HG02884 (cell line): ENCODE results near the gene DCHS1.

Experiments
- ATAC-seq: cut with Tn5 transposase; IDR thresholded peaks from one replicate; pipeline ENCODE4 v1.9.1; 2021; ENCODE audit warnings: mild to moderate bottlenecking, moderate library complexity; ENCODE audit not compliant: unreplicated experiment

Gene DCHS1

DNA sequence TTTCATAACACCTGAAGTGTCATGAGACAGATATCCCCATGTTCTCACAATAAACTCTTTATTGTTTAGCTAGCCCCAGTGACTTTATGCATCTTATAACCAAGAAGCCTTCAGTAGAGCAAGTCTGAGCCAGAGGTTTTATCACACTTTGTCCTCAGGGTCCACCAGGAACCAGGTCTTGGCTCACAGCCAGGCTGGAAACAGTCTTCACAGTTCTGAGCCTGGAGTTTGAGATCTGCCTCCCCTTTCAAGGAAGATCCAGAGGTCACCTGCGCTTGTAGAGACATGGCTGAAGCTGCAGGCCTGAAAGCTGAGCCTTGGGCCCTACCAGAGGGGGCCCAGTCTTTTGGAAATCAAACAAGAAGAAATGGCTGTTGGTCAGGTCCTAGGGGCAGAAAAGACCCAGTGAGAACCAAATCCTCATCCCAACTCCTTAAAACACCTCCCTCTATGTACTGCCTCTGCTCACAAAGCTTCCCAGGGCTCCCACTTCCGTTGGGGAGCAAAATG, 55.7 kb downstream of the DCHS1 start:
- no peak for ATAC-seq

DNA sequence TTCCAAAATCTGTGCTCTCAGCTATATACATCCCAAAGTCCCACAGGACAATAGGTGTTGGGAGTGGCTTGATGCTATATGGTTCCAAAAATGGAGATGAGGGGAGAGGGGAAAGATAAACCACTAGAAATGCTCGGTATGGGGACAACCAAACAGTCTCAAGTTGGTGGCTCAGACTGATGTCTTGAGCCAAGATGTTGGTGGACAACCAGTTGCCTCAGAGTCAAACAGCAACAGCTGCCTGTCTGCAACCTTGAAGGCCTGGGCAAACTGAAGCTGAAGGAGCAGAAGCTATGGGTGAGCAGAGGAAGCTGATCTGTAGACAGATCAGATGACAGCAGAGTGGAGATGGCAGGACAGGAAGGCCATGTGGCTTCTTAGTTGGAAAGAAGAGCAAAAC, 56.2 kb downstream of the DCHS1 start:
- ATAC-seq, result no peak

DNA sequence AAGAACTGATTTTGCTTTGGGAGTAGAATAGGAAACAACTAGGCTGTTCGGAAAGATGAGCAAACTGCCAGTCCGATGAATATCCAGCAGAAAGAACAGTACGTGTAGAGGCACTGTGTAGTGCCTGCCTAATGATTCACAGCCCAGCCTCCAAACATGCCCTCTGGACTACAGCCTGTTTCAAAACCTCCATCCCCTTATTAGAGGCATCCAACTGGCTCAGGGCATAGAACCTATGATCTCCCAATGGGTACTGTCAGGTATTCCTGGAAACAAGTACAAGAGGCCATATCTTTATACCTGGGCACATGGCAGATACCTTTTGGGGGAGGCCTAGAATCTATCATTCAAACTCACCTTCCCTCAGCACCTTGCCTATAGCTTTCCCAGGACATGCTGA, 57.1 kb downstream of the DCHS1 start:
- no peak for ATAC-seq

DNA sequence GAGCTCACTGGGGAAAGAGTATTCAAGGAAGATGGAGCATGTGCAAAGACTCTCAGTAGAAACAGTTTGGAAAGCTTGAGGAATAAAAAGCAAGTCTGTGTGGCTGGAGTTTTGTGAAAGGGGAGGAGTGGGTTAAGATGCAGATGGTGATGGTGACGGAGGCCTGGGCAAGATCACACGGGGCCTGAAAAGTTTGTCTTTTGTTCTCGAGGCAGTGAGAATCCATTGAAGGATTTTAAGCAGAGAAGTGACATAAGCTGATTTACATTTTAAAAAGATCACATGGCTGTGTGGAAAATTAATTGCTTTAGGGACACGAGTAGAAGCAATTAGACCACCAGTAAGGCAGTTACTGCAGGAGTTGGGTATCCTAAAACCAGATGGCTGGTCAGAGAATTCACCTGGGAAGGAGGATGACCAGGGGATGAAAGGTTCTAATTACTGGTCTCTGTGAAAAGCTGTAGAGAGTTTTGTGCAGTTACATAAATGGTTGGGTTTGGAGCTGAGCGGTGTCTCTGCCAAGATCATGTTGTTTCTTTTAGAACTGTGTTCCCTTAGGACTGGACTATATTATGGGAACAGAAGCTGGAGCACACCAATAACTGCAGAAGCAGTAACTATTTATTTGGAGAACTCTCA, 59.3 kb downstream of the DCHS1 start:
- ATAC-seq, result no peak

DNA sequence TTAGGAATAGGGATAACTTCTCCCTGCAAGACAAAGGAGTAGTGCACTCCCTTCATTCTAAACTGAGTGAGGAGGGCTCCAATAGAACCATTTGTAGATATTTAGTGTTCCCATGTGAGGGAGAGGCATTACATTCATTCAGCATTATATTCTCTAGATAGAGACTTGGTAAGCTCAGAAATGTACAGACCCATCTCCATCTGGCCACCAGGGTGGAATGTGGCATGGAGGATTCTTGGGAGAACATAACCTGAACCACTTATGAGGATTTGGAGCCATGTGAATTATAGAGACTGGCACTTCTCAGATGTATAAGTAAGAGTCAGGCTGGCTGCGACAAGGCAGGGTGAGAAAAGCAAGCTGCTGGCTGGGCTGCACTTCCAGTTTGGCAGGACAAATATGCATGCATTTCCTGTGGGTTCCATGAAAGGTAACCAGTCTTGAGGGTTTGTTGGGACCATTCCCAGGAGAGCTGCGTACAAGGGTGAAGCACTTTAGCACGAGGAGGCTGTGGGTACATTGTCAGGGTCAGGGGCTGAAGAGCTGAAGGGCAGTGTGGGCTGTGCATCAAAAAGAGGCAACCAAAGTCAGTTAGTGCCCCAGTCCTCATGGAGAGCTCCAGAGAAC, 61.4 kb downstream of the DCHS1 start:
- ATAC-seq, result no peak

DNA sequence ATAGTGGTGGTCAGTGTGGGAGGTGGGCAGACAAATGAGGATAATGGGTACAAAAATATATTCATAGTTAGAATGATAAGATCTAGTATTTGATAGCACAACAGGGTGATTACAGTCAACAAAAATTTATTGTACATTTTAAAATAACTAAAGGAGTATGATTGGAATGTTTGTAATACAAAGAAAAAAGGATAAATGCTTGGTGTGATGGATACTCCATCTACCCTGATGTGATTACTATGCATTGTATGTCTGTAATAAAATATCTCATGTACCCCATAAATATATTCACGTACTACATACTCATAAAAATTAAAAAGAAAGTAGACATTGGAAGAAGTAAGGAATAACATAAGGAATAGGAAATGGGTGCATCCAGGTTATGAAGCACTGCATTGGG, 67.6 kb downstream of the DCHS1 start:
- no peak for ATAC-seq

DNA sequence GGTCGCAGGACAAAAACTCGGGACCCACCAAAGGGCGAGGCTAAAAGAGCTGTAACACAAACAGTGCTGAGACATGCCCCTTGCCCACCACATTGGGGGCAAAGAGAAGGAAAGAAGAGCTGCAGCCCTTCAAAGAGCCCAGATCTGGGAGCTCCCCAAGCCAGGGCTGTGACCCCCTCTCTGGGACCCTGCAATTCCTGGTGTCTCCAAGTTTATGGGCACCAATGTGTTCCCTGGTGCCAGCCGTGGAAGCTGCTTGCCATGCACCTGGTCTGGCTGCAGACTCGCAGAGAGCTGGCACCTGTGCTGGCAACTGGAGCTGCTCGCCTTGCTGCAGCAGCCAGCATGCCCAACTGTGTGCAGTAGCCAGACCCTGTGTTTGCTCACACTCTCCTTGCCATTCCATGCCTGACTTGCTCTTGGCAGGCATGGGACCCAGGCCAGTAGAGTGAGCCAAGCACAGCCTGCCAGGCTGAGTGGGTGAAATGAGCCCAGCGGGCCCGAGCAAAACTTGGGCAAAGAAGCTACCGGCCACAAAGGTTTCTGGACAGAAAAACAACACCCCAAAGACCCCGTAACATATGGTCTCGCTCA, 68.2 kb downstream of the DCHS1 start:
- no peak for ATAC-seq

DNA sequence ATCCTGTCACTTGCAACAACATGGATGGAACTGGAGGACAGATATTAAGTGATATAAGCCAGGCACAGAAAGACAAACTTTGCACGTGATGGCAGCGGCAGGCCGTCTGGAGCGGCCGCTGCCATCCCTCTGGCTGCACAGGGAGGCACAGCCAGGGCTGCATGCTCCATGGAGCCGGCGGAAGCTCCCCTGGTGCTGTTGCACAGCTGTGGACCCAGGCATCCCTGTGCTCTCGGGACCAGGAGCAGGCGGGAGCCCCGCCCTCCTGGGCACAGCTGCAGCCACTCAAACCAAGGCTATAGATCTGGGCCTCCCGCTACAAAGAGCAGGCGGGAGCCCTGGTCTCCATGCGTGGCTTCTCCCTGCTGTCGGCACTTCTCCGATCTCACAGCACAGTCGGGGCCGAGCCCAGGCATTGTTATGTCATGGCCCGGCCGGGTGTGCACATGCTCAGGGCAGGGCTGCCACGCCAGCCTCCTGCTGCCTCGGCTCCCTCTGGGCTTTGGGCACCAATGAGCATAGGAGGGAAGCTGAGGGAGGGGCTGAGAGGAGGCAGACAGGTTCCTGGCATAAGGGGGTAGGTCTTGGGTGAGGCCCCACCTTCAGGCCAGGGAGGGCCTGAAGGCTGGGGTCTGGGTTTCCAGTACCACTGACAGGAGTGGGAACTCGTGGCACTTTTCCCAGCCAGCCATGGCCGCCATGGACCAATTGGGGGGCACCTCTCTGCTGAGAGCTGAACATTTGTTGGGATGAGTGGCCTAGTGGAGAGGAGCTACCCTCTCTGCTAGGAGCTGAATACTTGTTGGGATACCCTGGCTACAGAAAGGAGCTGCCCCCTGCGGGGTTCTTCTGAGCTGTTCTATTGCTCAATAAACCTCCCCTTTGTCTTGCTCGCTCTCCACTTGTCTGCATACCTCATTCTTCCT, 68.9 kb downstream of the DCHS1 start:
- ATAC-seq, result no peak

DNA sequence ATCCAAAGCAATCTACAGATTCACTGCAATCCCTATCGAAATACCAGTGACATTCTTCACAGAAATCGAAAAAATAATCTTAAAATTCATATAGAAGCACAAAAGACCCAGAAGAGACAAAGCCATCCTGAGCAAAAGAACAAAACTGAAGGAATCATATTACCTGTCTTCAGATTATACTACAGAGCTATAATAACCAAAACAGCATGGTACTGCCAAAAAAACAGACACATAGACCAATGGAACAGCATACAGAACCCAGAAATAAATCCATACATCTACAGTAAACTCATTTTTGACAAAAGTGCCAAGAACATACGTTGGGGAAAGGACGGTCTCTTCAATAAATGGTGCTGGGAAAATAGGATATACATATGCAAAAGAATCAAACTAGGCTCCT, 71.1 kb downstream of the DCHS1 start:
- ATAC-seq, result no peak

DNA sequence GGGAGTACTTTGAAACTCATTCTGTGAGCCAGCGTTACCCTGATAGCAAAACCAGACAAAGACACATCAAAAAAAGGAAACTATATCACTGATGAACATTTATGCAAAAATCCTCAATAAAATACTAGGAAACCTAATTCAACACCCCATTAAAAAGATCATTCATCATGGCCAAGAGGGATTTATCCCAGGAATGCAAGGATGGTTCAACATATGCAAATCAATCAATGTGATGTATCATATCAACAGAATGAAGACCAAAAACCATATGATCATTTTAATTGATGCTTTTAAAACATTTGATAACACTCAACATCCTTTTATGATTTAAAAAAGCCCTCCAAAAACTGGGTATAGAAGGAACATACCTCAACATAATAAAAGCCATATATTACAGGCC, 72.0 kb downstream of the DCHS1 start:
- ATAC-seq, result no peak

DNA sequence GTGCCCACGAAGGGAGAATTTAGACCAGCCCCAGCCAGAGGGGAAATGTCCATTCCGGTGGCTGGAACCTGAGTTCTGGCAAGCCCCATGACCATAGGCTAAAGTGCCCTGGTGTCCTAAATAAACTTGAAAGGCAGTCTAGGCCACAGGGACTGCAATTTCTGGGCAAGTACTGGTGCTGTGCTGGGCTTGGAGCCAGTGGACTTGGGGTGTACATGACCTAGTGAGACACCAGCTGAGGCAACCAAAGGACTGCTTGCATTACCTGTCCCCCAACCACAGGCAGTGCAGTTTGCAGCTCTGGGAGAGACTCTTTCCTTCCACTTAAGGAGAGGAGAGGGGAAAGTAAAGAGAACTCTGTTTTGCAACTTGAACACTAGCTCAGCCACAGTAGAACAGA, 75.9 kb downstream of the DCHS1 start:
- no peak for ATAC-seq

DNA sequence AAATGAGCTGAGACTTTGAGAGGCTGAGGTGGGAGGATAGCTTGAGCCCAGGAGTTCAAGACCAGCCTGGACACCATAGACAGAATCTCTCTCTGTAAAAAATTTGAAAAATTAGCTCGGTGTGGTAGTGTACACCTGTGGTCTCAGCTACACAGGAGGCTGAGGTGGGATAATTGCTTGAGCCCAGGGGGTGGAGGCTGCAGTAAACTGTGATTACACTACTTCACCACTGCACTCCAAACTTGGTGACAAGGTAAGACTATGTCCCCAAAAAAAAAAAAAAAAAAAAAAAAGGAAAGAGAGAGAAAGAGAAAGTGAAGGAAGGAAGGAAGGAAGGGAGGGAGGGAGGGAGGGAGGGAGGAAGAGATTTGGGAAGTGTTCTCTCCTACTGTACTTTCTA, 77.5 kb downstream of the DCHS1 start:
- ATAC-seq, result no peak

DNA sequence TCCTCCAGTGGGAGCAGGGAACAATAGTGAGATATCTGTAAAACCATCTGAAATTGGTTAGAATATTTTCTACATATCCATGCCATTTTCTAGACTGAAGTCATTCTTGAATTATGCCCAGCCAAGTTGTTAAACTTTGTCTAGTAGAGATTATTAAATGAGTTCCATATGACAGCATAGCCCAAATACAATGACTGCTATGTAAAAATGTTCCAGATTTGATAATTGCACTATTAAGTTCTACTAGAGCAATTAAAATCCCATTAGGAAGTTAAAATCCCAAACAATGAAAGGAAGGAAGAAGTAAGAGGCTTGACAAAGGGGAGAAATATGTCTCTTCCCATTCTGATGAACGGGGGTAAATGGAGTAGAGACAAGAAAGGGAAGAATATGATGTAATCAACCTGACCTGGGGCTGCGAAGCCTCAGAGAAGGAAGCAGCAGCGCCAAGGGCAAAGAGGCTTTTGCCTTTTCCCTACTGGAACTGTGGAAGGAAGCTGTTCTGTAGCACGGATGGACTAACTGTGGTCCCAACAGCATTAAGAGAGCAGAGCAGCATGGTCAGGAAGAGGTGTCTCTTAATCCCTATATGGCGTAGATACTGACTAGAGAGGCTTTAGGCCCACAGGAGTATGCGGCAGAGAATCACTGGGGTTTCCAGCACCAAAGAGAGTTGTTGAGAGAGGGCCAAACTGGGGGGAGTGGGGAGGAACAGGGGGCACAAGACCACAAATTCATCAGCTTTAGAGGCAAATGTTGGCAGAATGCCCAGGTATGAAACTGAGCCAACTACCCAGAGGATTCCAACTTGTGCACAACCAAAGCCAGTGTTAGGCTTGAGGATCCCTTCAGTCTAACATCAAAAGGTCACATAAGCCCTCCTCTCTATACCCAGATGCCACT, 78.9 kb downstream of the DCHS1 start:
- no peak for ATAC-seq

DNA sequence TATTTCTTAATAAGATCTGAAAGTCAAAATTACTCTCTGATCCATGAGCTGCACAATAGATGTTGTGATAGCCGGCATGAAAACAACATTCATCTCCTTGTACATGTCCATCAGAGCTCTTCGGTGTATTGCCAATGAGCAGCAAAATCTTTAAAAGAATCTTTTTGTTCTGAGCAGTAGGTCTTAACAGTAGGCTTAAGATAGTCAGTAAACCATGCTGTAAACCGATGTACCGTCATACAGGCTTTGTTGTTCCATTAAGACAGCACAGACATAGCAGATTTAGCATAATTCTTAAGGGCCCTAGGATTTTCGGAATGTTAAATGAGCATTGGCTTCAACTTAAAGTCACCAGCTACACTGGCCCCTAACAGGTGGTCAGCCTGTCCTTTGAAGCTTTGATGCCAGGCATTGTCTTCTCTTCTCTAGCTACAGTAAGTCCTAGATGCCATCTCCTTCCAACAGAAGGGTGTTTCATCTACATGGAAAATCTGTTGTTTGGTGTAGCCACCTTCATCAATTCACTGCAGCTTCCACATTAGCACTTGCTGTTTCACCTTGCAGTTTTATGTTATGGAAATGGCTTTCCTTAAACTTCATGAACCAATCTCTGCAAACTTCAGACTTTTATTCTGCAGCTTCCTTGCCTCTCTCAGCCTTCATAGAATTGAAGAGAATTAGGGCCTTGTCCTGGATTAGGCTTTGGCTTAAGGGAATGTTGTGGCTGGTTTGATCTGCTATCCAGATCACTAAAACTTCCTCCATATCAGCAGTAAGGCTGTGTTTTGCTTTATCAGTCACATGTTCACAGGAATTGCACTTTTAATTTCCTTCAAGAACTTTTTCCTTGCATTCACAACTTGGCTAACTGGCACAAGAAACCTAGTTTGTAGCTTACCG, 80.5 kb downstream of the DCHS1 start:
- no peak for ATAC-seq

DNA sequence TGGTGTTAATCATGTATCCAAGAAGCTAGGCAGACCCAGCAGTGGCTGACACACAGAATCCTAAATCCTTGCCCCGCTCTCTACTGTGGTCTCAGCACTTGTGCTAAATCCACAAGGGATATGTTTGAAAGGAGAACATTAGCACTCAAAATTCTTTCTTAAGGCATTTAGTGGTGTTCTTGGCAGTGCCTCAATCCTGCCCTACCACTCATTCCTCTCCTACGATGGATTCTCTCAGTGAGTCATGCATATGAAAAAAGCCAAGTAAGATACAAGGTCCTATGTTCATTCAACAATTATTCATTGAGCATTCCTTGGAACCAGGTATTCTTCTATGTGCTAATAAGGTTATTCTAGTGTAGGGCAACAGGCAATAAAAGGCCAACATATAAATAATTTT, 83.4 kb downstream of the DCHS1 start:
- ATAC-seq, result no peak

DNA sequence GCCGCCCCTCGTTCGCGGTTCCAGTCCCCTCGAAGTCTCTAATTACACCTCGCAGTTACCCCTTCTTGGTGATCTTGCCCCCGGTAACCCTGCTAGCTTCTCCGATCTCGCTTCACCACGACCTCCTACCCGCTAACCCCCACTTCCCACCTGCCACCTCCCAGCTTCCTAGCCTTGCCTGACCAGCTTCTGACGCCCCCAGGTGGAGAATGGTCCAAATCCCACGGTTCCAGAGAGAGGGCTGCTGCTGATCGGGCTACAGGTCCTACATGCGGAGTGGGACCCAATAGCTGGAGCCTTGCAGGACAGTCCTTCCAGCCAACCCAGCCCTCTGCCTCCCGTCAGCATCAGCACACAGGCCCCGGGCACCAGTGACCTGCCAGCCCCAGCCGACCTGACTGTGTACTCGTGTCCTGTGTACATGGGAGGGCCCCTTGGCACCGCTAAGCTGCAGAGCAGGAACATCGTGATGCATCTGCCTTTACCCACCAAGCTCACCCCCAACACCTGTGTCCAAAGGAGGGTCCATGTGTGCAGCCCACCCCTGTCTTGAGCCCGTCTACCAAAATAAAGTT, 84.1 kb downstream of the DCHS1 start:
- no peak for ATAC-seq
